Lower lobe of right lung (tissue), 2 donors: ENCODE data around the gene SCN1A. TPM values are rescaled to one million over a fixed set of nuclear protein-coding genes. Genes with fewer than 3 reads are reported as not detected.

Source experiments
- ATAC-seq, 2 donors: fragments of 200-7000 bp; cut with Tn5 transposase; one replicate each; pipeline ENCODE4 v1.9.1; 2020 to 2022; ENCODE audit warnings: mild to moderate bottlenecking in 2 of 2, moderate library complexity in 2 of 2
- DNase-seq: peaks from one replicate; pipeline ENCODE4 v3.0.0-alpha.2; 2020
- H3K27ac ChIP-seq: fragments of 200-600 bp; one replicate; pipeline ENCODE4 v1.8.0; 2022
- H3K27me3 ChIP-seq: fragments of 200-600 bp; one replicate; pipeline ENCODE4 v1.8.0; 2022; ENCODE audit warnings: low read depth
- H3K36me3 ChIP-seq: fragments of 200-600 bp; one replicate; pipeline ENCODE4 v1.8.0; 2022; ENCODE audit warnings: mild to moderate bottlenecking
- H3K4me1 ChIP-seq: fragments of 200-600 bp; one replicate; pipeline ENCODE4 v1.8.0; 2022
- H3K4me3 ChIP-seq: fragments of 200-600 bp; one replicate; pipeline ENCODE4 v1.8.0; 2022; ENCODE audit warnings: mild to moderate bottlenecking
- H3K9me3 ChIP-seq: fragments of 200-600 bp; one replicate; pipeline ENCODE4 v1.8.0; 2022
- CTCF ChIP-seq: fragments of 200-600 bp; IDR thresholded peaks from one replicate; pipeline ENCODE4 v1.8.0; 2022; ENCODE audit warnings: antibody characterized with exemption, mild to moderate bottlenecking
- intact Hi-C: fragments of 100-400 bp; cut with DNase I; formaldehyde crosslinking; loops from one replicate; pipeline ENCODE4 v1.11.0; 2022
- total RNA-seq: library from RNA; stranded (reverse); fragmentation: NEBNext Ultra II Directional; extraction: Animal tissue kit (Norgen Biotek cat#: 25700); gene quantifications from one replicate; pipeline ENCODE4 v1.2.1, GENCODE V29; 2021
- donor health status: DM: no; HTN: yes; CAD: no; lungs with severe emphysema.

Gene SCN1A
- total RNA-seq, 1 donor from 2014 or later: 19.1 TPM

DNA sequence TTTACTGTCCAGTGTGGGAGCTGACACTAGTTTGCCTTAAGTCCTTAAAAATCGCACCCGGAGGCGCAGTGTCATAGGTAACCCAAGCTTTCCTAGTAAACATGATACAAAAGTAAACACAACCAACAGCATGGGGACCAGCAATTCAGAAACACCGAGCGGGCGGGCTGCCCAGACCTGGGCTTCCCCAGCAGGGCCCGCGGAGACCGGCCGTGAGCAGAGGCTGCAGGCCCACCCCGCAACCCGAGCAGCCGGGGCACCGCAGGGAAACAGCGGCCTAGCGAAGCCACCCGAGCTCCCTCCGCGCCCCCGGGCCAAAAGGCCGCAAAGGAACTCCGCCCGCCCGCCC lies 174.5 kb downstream of the SCN1A start:
- no peaks in the 10 kb centered on the region for H3K9me3 ChIP-seq
- peaks cover 9% of the 10 kb centered on the region for H3K36me3 ChIP-seq
- TF ChIP-seq CTCF: no peak
- peak overlapping the region; percentile 79 for H3K4me3 ChIP-seq
- H3K27ac ChIP-seq: peak overlapping the region; percentile 83
- DNase-seq (no peak), ATAC-seq (peak; percentile 79 to 80)
- no peaks in the 10 kb centered on the region for H3K27me3 ChIP-seq
- intact Hi-C loops: no loop called here
- peaks cover 30% of the 10 kb centered on the region for H3K4me1 ChIP-seq

- Histone ChIP-seq H3K9me3 (no peaks in the 10 kb centered on the region), H3K27me3 (no peaks in the 10 kb centered on the region), H3K4me1 (peaks cover 30% of the 10 kb centered on the region), H3K27ac (peak overlapping the region; percentile 83), H3K4me3 (peak overlapping the region; percentile 79), H3K36me3 (peaks cover 14% of the 10 kb centered on the region)
- ATAC-seq (peak in 1 of 2 donors; percentile 3), DNase-seq (no peak)
- no peak for TF ChIP-seq CTCF
- intact Hi-C loops: no loop called here
Observed at GRCh38 chr2:165952741-165953211, 175.0 kb downstream of the SCN1A start.

DNA sequence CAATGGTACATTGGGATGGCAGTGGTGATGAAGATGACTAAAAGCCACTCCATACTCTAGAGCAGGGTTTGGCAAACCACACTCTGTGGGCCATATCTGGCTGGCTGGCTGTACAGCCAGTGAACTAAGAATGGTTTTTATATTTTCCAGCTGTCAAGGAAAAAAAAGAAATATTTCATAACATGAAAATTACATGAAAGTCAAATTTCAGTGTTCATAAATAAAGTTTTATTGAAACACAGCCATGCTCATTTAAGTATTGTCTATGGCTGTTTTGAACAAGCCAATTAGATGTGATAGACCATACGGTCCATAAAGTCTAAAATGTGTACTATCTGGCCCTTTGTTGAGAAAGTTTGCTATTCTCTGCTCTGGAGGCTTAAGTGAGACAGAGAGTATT lies 175.7 kb downstream of the SCN1A start:
- ATAC-seq (no peak), DNase-seq (no peak)
- Histone ChIP-seq H3K4me3 (peak overlapping the region; percentile 79), H3K4me1 (peaks cover 30% of the 10 kb centered on the region), H3K27ac (no peak overlapping the region), H3K36me3 (peaks cover 21% of the 10 kb centered on the region), H3K9me3 (no peaks in the 10 kb centered on the region), H3K27me3 (no peaks in the 10 kb centered on the region)
- intact Hi-C loops: no loop called here
- no peak for TF ChIP-seq CTCF

DNA sequence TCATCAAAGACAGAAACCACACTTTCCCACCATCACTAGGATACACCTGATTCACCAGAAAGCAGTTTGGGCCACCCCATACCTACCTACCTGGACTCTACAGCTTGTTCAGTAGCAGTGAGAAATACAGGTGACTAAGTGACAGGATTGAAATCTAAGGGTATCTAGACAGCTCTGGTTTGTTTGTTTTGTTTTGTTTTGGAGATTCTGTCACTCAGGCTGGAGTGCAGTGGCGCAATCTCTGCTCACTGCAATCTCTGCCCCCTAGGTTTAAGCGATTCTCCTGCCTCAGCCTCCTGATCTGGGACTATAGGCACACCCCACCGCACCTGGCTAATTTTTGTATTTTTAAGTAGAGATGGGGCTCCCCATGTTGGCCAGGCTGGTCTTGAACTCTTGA lies 177.4 kb downstream of the SCN1A start:
- no peak overlapping the region for H3K4me3 ChIP-seq
- DNase-seq (no peak), ATAC-seq (no peak)
- peaks cover 30% of the 10 kb centered on the region for H3K4me1 ChIP-seq
- no peaks in the 10 kb centered on the region for H3K27me3 ChIP-seq
- intact Hi-C loops: no loop called here
- TF ChIP-seq CTCF: no peak
- no peaks in the 10 kb centered on the region for H3K9me3 ChIP-seq
- peaks cover 21% of the 10 kb centered on the region for H3K36me3 ChIP-seq
- H3K27ac ChIP-seq: no peak overlapping the region

DNA sequence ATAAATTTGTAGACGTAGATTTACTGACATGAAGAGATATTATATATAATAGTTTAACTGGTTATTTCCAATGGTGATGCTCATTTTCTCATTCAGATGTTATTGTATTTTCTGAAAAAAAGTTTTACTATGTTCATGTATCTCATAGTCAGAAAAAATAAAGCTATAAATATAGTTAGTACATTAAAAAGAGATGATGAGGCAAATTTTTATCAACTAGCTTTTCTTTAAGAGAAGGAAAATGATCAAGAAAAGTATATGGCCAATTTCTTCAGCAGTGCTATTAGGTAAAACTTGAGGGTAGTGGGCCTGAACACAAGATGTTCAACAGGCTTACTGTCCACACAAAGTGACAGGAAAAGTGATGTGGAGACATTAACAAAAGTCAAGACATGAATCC lies 186.0 kb downstream of the SCN1A start:
- TF ChIP-seq CTCF: no peak

DNA sequence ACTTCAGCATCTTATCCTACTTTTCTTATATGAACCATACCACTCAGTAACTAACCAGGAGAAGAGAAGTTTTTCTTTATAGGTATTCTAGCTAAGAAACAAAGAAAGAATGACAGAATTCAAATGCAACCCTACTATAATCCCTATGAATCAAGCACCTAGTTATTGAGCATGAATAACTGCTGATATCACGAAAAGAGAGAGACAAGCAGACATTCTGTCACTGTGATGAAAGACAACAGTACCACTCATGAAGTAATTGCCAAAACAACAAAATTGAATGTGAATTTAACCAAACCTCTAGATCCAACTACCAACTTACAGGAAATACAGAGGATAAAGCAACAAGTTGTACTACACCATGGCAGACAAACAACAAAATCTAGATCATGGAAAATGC lies 189.6 kb downstream of the SCN1A start:
- Histone ChIP-seq H3K27me3 (no peaks in the 10 kb centered on the region), H3K4me3 (no peak overlapping the region), H3K36me3 (peaks cover 74% of the 10 kb centered on the region), H3K27ac (no peak overlapping the region), H3K4me1 (no peaks in the 10 kb centered on the region), H3K9me3 (no peaks in the 10 kb centered on the region)
- ATAC-seq: no peak
- no peak for TF ChIP-seq CTCF
- DNase-seq: no peak
- intact Hi-C loops: no loop called here

More for the DNA sequence above, 186.0 kb downstream of the SCN1A start:
- no peaks in the 10 kb centered on the region for H3K4me1 ChIP-seq
- intact Hi-C loops: no loop called here
- H3K9me3 ChIP-seq: no peaks in the 10 kb centered on the region
- no peaks in the 10 kb centered on the region for H3K27me3 ChIP-seq
- H3K27ac ChIP-seq: no peak overlapping the region
- DNase-seq (no peak), ATAC-seq (no peak)
- H3K4me3 ChIP-seq: no peak overlapping the region
- H3K36me3 ChIP-seq: peaks cover 73% of the 10 kb centered on the region
